ENCODE data around the gene LNX2.

DNA sequence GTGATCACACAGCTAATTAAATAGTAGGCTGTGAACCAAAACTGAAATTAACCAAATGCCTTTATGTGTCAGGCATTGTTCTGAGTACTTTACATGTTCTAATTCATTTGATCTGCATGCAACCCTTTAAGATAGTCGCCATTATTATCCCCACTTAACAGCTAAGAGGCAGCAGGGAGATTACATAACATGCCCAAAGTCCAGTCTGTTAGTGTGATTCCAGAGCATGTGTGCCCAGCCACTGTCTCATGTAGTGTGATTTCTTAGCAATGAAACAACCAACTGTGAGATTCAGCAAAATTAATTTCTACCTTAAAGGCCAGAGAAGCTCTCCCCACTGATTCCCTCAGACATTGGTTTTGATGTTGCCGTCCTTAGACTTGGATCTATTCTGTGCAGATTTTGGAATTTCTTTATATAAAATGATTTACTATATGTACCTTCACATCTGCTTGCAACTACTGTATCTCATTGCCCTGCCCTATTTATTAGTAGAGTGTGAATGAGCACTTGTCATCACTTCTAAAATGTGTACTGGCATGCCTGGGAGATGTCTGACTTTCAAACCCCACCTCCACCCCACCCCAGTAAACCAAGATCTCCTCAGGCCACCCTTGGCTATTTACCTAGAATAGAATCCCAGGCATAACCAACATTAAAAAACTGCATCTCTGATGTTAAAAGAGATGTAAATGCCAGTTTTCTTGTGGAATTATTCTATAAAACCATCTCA lies 42.6 kb upstream of the LNX2 start:
- no peak for TF ChIP-seq YY1 (IDR thresholded peaks at IDR 0.05; ENCODE audit: insufficient read depth, insufficient read length)
- no peak for TF ChIP-seq ZNF274 (IDR thresholded peaks at IDR 0.05; ENCODE audit: low read depth, low read length)
- no peak for TF ChIP-seq SUZ12 (IDR thresholded peaks at IDR 0.05; ENCODE audit: extremely low read depth, insufficient read depth, insufficient read length)
